K562 (cell line): ENCODE results near the gene GYS1. TPM values are rescaled to one million over a fixed set of nuclear protein-coding genes. Genes with fewer than 3 reads are reported as not detected.
A peak's percentile ranks its signal among the peaks of the same experiment; 100 is the strongest.

ENCODE experiments used
- AFF1 ChIP-seq, 2 experiments: fragments of 450-650 bp; IDR thresholded peaks; 2 replicates each; pipeline ENCODE4 v1.6.1; 2018; ENCODE audit warnings: mild to moderate bottlenecking in 2 of 2, low read depth in 1 of 2; ENCODE audit not compliant: partially characterized antibody in 2 of 2
- ATF7 ChIP-seq: fragments of 450-650 bp; IDR thresholded peaks from 2 replicates; pipeline ENCODE4 v1.7.1; 2014; ENCODE audit warnings: mild to moderate bottlenecking, moderate library complexity
- CREB1 ChIP-seq, 2 experiments: sonication (generic) in 1 of 2; formaldehyde crosslinking in 1 of 2; IDR thresholded peaks; 2 replicates each; pipeline versions ENCODE4 v1.6.1 to v1.8.0; 2012 to 2022; ENCODE audit warnings: inconsistent platforms in 1 of 2, mild to moderate bottlenecking in 1 of 2, missing genetic modification reagents in 1 of 2, moderate library complexity in 1 of 2
- ETV1 ChIP-seq: fragments of 450-650 bp; conservative IDR thresholded peaks from 2 replicates; pipeline ENCODE4 v1.6.1; 2016; ENCODE audit warnings: missing genetic modification characterization, control low read depth, low read depth, missing compliant biosample characterization
- KLF16 ChIP-seq: IDR thresholded peaks from 2 replicates; pipeline ENCODE4 v1.6.1; 2016; ENCODE audit warnings: antibody characterized with exemption
- MGA ChIP-seq: fragments of 450-650 bp; IDR thresholded peaks from 2 replicates; pipeline ENCODE4 v1.6.1; 2016; ENCODE audit warnings: mild to moderate bottlenecking, moderate library complexity
- ZBTB17 ChIP-seq: fragments of 450-650 bp; formaldehyde crosslinking; IDR thresholded peaks from 2 replicates; pipeline ENCODE4 v1.4.0; 2020; ENCODE audit warnings: mild to moderate bottlenecking
- polyA plus RNA-seq, 8 experiments: library from polyadenylated mRNA; depleted of rRNA in 4 of 8; stranded (reverse) in 5 of 8; unstranded in 3 of 8; fragments of >200 nt; fragmentation: Nextera tagmentation in 2 of 8; fragmentation: Illumina TruSeq in 1 of 8; extraction: Ambion mirVana in 2 of 8; extraction: Trizol in 1 of 8; gene quantifications; 2 replicates each; pipeline versions ENCODE4 v1.2.1 to v1.2.3, GENCODE V29; 2011 to 2014; ENCODE audit warnings: inconsistent platforms in 1 of 8, missing spikeins in 1 of 8
- total RNA-seq, 7 experiments: library from RNA; depleted of rRNA in 6 of 7; stranded (reverse); fragments of >200 nt in 6 of 7; fragmentation: Illumina TruSeq in 2 of 7; extraction: Trizol in 2 of 7; gene quantifications; 2 replicates each; pipeline versions ENCODE4 v1.2.1 to v1.2.3, GENCODE V29; 2011 to 2021; ENCODE audit warnings: low replicate concordance in 1 of 7

GYS1 gene
- total and polyA plus RNA-seq, 9 of the 15 experiments (the other 6 are each of a cell fraction or from before 2014, with no cell fraction given) = 1.9 to 31.1 (median 15.2) TPM

- TF ChIP-seq MGA (peak; percentile 52), ZBTB17 (CRISPR knock-in tag) (peak; percentile 34; the same call in 1 of the 2 replicates), CREB1 (IDR thresholded peaks at IDR 0.05) (peak; percentile 54), CREB1 (CRISPR knock-in tag; IDR thresholded peaks at IDR 0.05) (peak; percentile 89), AFF1 (IDR thresholded peaks at IDR 0.05; ENCODE audit: low read depth in 1 of 2, partially characterized antibody in 2 of 2) (peak in 1 of 2 experiments; percentile 31), KLF16 (0 out of 2 replicates have a peak, but pooled peaks have one; percentile 22), ETV1 (tag) (0 out of 2 replicates have a peak, but pooled peaks have one; percentile 16), ATF7 (peak; percentile 97)
Measured at GRCh38 chr19:49031642-49032301, 38.7 kb upstream of the GYS1 start, which contains the start of gene CGB2 (continued).
